Kidney (tissue), 14 donors: ENCODE data around the gene REEP2. TPM values are rescaled to one million over a fixed set of nuclear protein-coding genes. Genes with fewer than 3 reads are reported as not detected.
A peak's percentile ranks its signal among the peaks of the same experiment; 100 is the strongest.
"Not testable (repeated sequence)": the region's sequence is repeated elsewhere in the genome, so short reads cannot be mapped to it uniquely, and the experiment has no call there.

ENCODE experiments used
- DNase-seq, 5 donors: peaks; one replicate each; pipeline ENCODE4 v3.0.0-alpha.2; 2013 to 2020
- FAIRE-seq: peaks from 2 replicates; lab custom pipeline; 2012; peaks lifted over from hg19 to GRCh38; lab: Jason Lieb, UNC
- H3K27ac ChIP-seq, 2 donors: one replicate each; pipeline ENCODE4 v1.7.0; 2013; ENCODE audit warnings: low read depth in 2 of 2, low read length in 2 of 2, inconsistent platforms in 1 of 2
- H3K27me3 ChIP-seq: one replicate; pipeline ENCODE4 v1.7.1; 2013; ENCODE audit warnings: low read length, inconsistent platforms; ENCODE audit not compliant: control insufficient read depth, insufficient read depth
- H3K36me3 ChIP-seq, 3 donors: one replicate each; pipeline versions ENCODE4 v1.7.0 to v1.7.1; 2013; ENCODE audit warnings: low read length in 3 of 3, control low read depth in 1 of 3, inconsistent platforms in 1 of 3; ENCODE audit not compliant: insufficient read depth in 3 of 3, control insufficient read depth in 2 of 3
- H3K4me1 ChIP-seq, 3 donors: one replicate each; pipeline versions ENCODE4 v1.7.0 to v1.7.1; 2013; ENCODE audit warnings: low read length in 3 of 3, inconsistent platforms in 1 of 3, low read depth in 1 of 3; ENCODE audit not compliant: control insufficient read depth in 2 of 3, insufficient read depth in 2 of 3
- H3K4me3 ChIP-seq, 3 donors: one replicate each; pipeline versions ENCODE4 v1.7.0 to v1.8.1; 2013; ENCODE audit warnings: low read length in 3 of 3, control low read depth in 1 of 3, inconsistent platforms in 1 of 3
- H3K9ac ChIP-seq, 3 donors: one replicate each; pipeline versions ENCODE4 v1.7.0 to v1.7.1; 2013; ENCODE audit warnings: low read length in 3 of 3, control low read depth in 1 of 3, inconsistent platforms in 1 of 3
- H3K9me3 ChIP-seq, 3 donors: one replicate each; pipeline versions ENCODE4 v1.7.0 to v1.7.1; 2013; ENCODE audit warnings: low read length in 3 of 3, control low read depth in 1 of 3, inconsistent platforms in 1 of 3; ENCODE audit not compliant: control insufficient read depth in 2 of 3, insufficient read depth in 1 of 3
- intact Hi-C: fragments of 100-400 bp; cut with DNase I; formaldehyde crosslinking; loops from one replicate; pipeline ENCODE4 v1.11.1; 2022
- polyA plus RNA-seq: library from polyadenylated mRNA; stranded (reverse); fragments of 350-450 nt; fragmentation: Illumina TruSeq; extraction: RNeasy Lipid Tissue Mini Kit (QIAGEN cat#74804); gene quantifications from one replicate; pipeline ENCODE4 v1.2.3, GENCODE V29; 2014; ENCODE audit warnings: low read depth, low replicate concordance; ENCODE audit not compliant: insufficient read depth
- total RNA-seq: library from RNA; stranded (reverse); fragmentation: NEBNext Ultra II Directional; extraction: Animal tissue kit (Norgen Biotek cat#: 25700); gene quantifications from one replicate; pipeline ENCODE4 v1.2.1, GENCODE V29; 2021
- TF ChIP-seq, protein P1 (sequence below): IDR thresholded peaks from 3 replicates; pipeline ENCODE4 v1.5.1; 2012; ENCODE audit warnings: mild to moderate bottlenecking, moderate library complexity, borderline replicate concordance; ENCODE audit not compliant: insufficient read depth; ENCODE audit errors: extremely low read depth
- donor health status: control.
- donor health status: control.
- donor health status: control.
- donor health status: control.
- donor health status: control.
- donor health status: DM: yes; HTN: yes; CAD: no.
- donor health status: Normal renal cell carcinoma (clear cell type).

REEP2 gene
- total and polyA plus RNA-seq, 2 donors from 2014 or later = 1.9 to 8.8 TPM

- H3K9ac ChIP-seq = no peak overlapping the region
- no peaks in the 10 kb centered on the region for H3K9me3 ChIP-seq
- H3K27me3 ChIP-seq = no peaks in the 10 kb centered on the region
- TF ChIP-seq, protein P1, sequence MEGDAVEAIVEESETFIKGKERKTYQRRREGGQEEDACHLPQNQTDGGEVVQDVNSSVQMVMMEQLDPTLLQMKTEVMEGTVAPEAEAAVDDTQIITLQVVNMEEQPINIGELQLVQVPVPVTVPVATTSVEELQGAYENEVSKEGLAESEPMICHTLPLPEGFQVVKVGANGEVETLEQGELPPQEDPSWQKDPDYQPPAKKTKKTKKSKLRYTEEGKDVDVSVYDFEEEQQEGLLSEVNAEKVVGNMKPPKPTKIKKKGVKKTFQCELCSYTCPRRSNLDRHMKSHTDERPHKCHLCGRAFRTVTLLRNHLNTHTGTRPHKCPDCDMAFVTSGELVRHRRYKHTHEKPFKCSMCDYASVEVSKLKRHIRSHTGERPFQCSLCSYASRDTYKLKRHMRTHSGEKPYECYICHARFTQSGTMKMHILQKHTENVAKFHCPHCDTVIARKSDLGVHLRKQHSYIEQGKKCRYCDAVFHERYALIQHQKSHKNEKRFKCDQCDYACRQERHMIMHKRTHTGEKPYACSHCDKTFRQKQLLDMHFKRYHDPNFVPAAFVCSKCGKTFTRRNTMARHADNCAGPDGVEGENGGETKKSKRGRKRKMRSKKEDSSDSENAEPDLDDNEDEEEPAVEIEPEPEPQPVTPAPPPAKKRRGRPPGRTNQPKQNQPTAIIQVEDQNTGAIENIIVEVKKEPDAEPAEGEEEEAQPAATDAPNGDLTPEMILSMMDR = no peak
- DNase-seq (no peak), FAIRE-seq (no peak)
- no peak overlapping the region for H3K27ac ChIP-seq
- H3K4me3 ChIP-seq = no peak overlapping the region
- H3K36me3 ChIP-seq = peaks cover 2 to 23% (median 6%) of the 10 kb centered on the region in 3 donors
- H3K4me1 ChIP-seq = peaks cover 0 to 9% (median 0%) of the 10 kb centered on the region in 3 donors
- intact Hi-C loops = no loop called here
These were observed 32.1 kb downstream of the REEP2 start for GRCh38 chr5:138471052-138471361.

- Histone ChIP-seq H3K27ac (no peak overlapping the region), H3K9me3 (no peaks in the 10 kb centered on the region), H3K4me1 (peaks cover 0 to 3% (median 0%) of the 10 kb centered on the region in 3 donors), H3K27me3 (no peaks in the 10 kb centered on the region), H3K9ac (no peak overlapping the region), H3K4me3 (no peak overlapping the region), H3K36me3 (peaks cover 2 to 13% (median 4%) of the 10 kb centered on the region in 3 donors)
- no peak for FAIRE-seq
- DNase-seq = peak in 1 of 5 donors; percentile 25
- TF ChIP-seq, protein P1 = no peak
- intact Hi-C loops = no loop called here
These were observed 33.5 kb downstream of the REEP2 start for GRCh38 chr5:138472353-138472752.

- H3K27me3 ChIP-seq, H3K9me3 ChIP-seq, DNase-seq, FAIRE-seq, H3K9ac ChIP-seq, H3K36me3 ChIP-seq, intact Hi-C loops, H3K4me3 ChIP-seq, H3K4me1 ChIP-seq, H3K27ac ChIP-seq: not testable (repeated sequence)
These were observed 34.3 kb downstream of the REEP2 start for GRCh38 chr5:138473151-138473550.

- Histone ChIP-seq H3K9me3 (no peaks in the 10 kb centered on the region), H3K4me3 (no peak overlapping the region), H3K36me3 (no peaks in the 10 kb centered on the region), H3K4me1 (no peaks in the 10 kb centered on the region), H3K27me3 (no peaks in the 10 kb centered on the region), H3K9ac (no peak overlapping the region), H3K27ac (no peak overlapping the region)
- TF ChIP-seq, protein P1 = no peak
- intact Hi-C loops = no loop called here
- FAIRE-seq (no peak), DNase-seq (no peak)
These were observed 38.1 kb downstream of the REEP2 start for GRCh38 chr5:138476918-138477317.
